ENCODE results near the gene KNOP1.
"Not testable (repeated sequence)": the region's sequence is repeated elsewhere in the genome, so short reads cannot be mapped to it uniquely, and the experiment has no call there.

KNOP1 gene

GRCh38 chr16:19737306-19738038 is 19.4 kb upstream of the KNOP1 start:
- DNase-seq, result no peak

DNA sequence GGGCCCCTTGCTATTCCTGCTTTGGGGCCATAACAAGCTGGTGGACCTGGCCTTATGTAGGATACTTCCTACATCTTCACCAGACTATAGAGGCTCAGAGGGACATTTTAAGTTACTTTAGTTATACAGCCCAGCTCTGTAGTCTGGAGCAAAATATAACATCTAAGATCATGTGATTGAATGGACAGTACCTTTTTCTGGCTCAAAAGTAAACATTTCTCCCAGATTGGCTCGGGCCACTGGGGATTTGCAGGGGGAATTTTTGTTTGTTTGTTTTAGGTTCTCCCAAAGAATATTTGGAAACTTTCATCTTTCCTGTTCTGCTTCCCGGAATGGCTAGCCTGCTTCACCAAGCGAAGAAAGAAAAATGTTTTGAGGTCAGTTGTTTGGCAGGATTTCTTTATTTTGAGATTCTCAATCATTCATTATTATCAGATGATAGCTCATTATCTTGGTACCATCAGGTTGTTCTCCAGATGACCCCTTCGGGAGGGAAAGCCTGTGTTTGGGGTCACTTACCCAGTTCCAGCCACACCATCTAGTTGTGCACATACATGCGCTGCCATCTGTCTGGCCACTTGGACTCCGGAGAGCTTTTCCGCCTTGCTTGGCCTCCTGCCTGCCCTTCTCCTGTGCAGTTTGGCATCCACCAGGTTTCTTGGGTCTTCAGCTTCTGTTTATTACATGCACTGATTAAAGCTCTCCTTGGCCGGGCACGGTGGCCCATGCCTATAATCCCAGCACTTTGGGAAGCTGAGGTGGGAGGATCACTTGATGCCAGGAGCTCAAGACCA is 17.2 kb upstream of the KNOP1 start:
- no peak for DNase-seq

DNA sequence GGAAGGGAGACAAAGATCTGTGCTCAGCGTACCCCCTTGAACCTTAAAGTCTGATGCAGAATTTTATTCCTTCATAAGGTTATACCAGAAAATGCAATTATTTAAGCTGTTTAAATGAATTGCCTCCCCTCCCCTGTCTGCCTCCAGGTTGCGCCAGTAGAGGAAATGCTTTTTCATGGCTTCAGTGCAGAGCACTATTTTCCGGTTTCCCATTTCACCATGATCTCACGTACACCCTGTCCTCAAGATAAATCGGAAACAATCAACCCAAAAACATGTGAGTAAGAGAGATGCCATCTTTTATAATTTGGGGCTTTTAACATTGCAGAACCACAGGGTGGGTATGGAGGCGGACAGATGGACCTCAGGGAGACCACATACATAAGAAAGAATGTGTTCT is 15.5 kb upstream of the KNOP1 start:
- no peak for DNase-seq

DNA sequence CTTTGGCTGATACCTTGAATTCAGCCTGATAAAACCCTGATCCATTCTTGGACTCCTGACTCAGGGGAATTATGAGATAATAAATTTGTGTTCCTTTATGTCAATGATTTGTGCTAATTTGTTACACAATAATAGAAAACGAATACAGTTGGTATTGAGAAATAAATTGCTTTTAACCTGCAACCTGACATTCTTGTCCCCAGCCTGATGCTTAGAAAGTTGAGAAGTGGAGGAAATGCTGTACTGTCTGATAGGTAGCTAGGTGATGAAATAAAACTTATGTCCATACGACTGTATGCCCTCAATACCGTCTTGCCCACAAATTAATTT is 10.6 kb upstream of the KNOP1 start:
- DNase-seq, result no peak

- no peak for DNase-seq
Observed at GRCh38 chr16:19722981-19723380, 5.0 kb upstream of the KNOP1 start.

DNA sequence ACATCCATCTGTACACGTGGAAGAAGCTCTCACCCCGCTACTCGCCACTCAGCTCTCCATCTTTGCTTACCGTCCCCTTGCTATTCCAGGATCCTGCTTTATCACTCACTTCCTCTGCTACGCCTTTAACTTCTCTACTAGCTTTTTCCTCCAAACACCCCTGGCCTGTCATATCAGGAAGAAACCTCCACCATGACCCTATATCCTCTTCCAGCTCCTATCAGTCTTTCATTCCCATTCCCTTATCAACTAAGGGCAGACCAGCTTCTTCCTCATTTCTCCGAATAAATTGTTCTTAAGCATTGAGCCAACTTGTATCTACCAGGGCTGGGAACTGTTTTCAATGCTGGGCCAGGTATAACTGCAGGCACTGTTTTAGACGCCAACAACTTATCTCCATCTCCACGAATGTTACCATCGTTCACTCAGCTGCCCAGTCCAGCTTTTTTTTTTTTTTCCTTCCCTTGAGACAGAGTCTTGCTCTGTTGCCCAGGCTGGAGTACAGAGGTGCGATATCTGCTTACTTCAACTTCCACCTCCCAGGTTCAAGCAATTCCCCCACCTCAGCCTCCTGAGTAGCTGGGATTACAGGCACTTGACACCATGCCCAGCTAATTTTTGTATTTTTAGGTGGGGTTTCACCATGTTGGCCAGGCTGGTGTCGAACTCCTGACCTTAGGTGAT is 4.4 kb upstream of the KNOP1 start:
- no peak for DNase-seq

DNA sequence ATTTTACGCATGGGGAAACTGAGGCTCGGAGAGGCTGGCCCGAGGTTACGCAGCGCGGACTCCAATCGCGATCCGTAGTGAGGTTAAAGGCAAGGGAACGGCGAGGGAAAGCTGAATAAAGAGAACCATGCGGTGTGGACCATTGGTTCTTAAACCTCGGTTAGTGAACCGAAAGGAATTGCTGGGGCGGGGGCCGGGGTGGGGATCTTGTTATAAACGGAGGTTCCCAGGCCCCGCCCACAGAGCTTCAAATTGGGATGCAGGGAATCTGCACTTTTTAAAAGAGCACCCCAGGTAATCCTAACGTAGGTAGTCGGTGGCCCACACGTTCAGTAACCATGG is 568 bp upstream of the KNOP1 start:
- DNase-seq, result peak; percentile 62

- DNase-seq, result no peak
Observed at GRCh38 chr16:19717314-19717713, 713 bp downstream of the KNOP1 start.

DNA sequence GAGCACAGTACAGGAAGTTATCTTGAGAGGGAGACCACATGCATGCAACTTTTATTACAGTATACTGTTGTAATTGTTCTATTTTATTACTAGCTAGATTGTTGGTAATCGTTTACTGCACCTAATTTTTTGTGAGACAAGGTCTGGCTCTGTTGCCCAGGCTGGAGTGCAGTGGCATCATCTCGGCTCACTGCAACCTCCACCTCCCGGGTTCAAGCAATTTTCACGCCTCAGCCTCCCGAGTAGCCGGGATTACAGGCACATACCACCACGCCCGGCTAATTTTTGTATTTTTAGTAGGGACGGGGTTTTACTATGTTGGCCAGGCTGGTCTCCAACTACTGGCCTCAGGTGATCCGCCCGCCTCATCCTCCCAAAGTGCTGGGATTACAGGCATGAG is 1.3 kb downstream of the KNOP1 start:
- not testable (repeated sequence) for DNase-seq

DNA sequence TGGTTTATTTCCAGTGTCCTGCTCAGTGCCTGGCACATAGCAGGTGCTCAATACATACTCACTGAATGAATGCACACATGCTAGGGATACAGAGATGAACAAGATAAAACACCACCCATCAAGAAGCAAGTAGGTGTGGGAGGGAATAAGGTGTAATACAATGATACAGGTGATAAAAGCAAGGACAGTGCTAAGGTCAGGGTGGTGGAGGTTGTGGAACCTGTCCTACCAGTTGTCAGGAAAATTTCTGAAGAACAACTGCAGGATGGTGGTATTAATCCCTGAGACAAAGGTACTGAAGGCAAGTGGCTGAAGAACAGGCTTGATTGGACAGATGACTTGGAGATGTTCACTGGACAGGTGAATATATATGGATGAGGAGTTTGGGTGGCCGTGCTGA is 1.8 kb downstream of the KNOP1 start:
- peak; percentile 76 for DNase-seq

- DNase-seq, result no peak
Observed at GRCh38 chr16:19715566-19715965, 2.5 kb downstream of the KNOP1 start.

DNA sequence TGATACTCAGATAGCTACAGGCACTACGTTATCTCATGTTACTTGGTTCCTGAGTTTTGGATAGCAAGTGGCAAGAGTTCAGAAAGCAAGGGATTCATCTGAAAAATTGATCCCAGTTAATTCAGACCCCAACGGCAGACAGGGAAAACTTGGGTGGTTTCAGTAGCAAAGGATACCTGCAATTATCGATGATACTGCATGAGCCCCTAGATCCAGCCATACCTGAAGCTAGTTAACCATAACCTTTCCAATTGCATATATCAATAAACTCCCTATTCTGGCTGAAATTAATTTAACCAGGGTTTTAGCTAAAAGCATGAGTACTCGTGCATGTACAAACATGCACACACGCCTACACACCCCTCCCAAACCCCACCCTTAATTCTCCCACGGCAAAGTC is 4.3 kb downstream of the KNOP1 start:
- DNase-seq, result no peak

GRCh38 chr16:19712418-19713058 is 5.5 kb downstream of the KNOP1 start:
- DNase-seq, result no peak

GRCh38 chr16:19711643-19712042 is 6.4 kb downstream of the KNOP1 start:
- no peak for DNase-seq

- no peak for DNase-seq
Observed at GRCh38 chr16:19710991-19711545, 7.0 kb downstream of the KNOP1 start.

DNA sequence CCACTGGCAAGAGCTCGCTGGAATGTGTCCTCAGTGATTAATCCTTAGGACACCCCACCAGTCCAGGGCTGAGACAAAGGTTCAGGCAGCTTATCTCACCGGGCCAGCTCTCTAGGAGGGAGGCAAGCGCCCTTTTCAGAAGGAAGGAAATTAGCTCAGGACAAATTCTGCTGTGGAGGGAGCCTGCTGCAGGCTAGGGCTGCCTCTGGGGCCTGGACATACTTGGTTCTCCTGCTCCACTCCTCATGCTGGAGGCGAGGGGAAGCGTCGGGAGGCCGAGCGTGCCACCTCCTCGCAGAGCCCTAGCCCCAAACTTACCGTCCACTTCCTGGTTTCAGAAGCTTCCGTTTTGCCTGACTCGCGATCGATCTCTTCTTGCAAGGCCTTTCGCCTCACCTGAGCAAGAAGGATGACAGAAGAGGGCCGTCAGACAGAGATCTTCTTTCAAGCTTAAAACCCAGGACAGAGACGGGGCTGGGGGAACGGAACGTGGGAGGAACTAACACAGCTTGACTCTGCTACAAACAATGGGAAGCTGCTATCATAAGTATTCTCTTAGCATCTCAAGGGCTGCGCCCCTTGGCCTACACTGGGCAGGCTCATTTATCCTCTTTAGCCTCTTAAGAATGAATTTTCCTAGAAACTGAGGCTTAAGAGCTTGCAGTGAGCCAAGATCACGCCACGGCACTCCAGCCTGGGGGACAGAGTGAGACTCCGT is 7.7 kb downstream of the KNOP1 start:
- no peak for DNase-seq

DNA sequence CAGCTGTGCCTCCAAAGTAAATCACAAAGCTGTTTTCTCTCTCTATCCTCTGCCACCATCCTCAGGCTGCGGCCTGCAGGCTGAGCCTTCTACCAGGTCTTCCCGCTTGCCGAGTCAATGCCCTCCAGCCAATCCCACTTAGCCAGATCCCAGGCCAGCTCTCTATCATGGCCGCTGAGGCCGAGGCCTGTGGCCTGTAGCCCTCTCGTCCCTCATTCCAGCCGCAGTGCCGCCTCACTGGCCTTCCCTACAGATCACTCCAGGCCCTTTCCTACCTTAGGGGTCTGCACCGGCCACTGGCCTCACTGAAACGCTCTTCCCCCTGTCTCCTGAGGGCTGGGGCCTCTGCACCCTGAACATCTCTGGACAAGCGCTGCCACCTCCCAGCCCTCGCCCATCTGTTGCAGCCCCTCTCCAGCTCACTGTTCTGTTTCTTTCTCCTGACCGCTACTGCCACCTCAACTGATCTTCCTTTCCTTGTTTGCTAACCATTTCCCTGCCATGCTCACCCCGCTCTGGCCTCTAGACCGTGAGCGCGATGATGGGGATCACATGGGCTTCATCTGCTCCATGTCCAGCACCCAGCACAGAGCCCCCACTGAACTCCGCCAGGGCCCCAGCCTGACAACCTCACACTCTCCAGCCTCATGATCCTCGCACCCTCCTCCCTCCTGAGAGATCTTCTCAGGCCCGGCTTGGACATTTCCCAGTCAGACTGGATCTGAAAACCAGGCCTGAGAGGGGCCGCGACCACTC is 8.5 kb downstream of the KNOP1 start:
- DNase-seq, result no peak

- DNase-seq, result no peak
Observed at GRCh38 chr16:19708296-19709205, 9.5 kb downstream of the KNOP1 start.

- DNase-seq, result no peak
Observed at GRCh38 chr16:19707569-19708295, 10.3 kb downstream of the KNOP1 start.

GRCh38 chr16:19706846-19707245 is 11.2 kb downstream of the KNOP1 start:
- no peak for DNase-seq

Measured in DMS53 (cell line).